ENCODE data around the gene MAGEL2. TPM values are rescaled to one million over a fixed set of nuclear protein-coding genes. Genes with fewer than 3 reads are reported as not detected.

Gene MAGEL2
- 1.6 TPM for polyA plus RNA-seq (2013, experiment 1 of 2)
- 1.5 TPM for polyA plus RNA-seq (2013, experiment 2 of 2)

- no peak within 1 kb of the TSS for H3K4ac ChIP-seq (ENCODE audit: low read depth, low read length)
- peak within 1 kb of the TSS; percentile 57 for H3K9ac ChIP-seq (ENCODE audit: low read length)
- no peak within 1 kb of the TSS for H2BK120ac ChIP-seq (ENCODE audit: low read depth, low read length)
- no peaks in the 10 kb centered on the region for H3K79me2 ChIP-seq (ENCODE audit: control insufficient read depth, insufficient read depth, low read length)
- no peak within 1 kb of the TSS for H4K5ac ChIP-seq (ENCODE audit: low read length)
- DNase-seq: peak; percentile 65
- H3K27ac ChIP-seq (ENCODE audit: low read depth, low read length): no peak within 1 kb of the TSS
- no peak within 1 kb of the TSS for H4K8ac ChIP-seq (ENCODE audit: low read depth, low read length)
- no peaks in the 10 kb centered on the region for H3K79me1 ChIP-seq (ENCODE audit: low read length)
- H3K4me1 ChIP-seq (ENCODE audit: control insufficient read depth, low read depth, low read length): no peaks in the 10 kb centered on the region
- no peak within 1 kb of the TSS for H3K23ac ChIP-seq (ENCODE audit: low read length)
- H3K27me3 ChIP-seq (ENCODE audit: insufficient read depth, low read length, poor library complexity): no peaks in the 10 kb centered on the region
- peak within 1 kb of the TSS; percentile 69 for H3K4me3 ChIP-seq (ENCODE audit: low read length)
- no peak within 1 kb of the TSS for H3K18ac ChIP-seq (ENCODE audit: low read length)
- no peak within 1 kb of the TSS for H2BK5ac ChIP-seq (ENCODE audit: low read length)
- peak within 1 kb of the TSS; percentile 49 for H3K56ac ChIP-seq (ENCODE audit: low read length)
- no peak within 1 kb of the TSS for H2BK15ac ChIP-seq (replicated peaks; ENCODE audit: low read depth)
- peak within 1 kb of the TSS; percentile 45 for H3K4me2 ChIP-seq (ENCODE audit: low read length)
- no peak within 1 kb of the TSS for H2AK5ac ChIP-seq (ENCODE audit: low read length)
- H3K36me3 ChIP-seq (ENCODE audit: control insufficient read depth, insufficient read depth, low read length): no peaks in the 10 kb centered on the region
- no CpG with 5 or more reads among the region's 37 CpGs for WGBS (ENCODE audit: extremely low coverage, insufficient coverage, low lambda C conversion rate)
These were observed at the start of gene MAGEL2 for GRCh38 chr15:23647421-23648370. Gene MAGEL2 (minus strand): TSS chr15:23647867. CDS start chr15:23647742, 125 bp downstream.

GRCh38 chr15:23695282-23695681 is 47.6 kb upstream of the MAGEL2 start:
- WGBS (ENCODE audit: extremely low coverage, insufficient coverage, low lambda C conversion rate): no CpG with 5 or more reads among the region's 2 CpGs
- Histone ChIP-seq H3K4me1 (ENCODE audit: control insufficient read depth, low read depth, low read length) (no peaks in the 10 kb centered on the region), H3K27me3 (ENCODE audit: insufficient read depth, low read length, poor library complexity) (no peaks in the 10 kb centered on the region), H3K36me3 (ENCODE audit: control insufficient read depth, insufficient read depth, low read length) (no peaks in the 10 kb centered on the region), H3K27ac (ENCODE audit: low read depth, low read length) (no peak overlapping the region), H3K79me1 (ENCODE audit: low read length) (no peaks in the 10 kb centered on the region), H4K5ac (ENCODE audit: low read length) (no peak overlapping the region), H4K8ac (ENCODE audit: low read depth, low read length) (no peak overlapping the region), H2BK15ac (replicated peaks; ENCODE audit: low read depth) (no peak overlapping the region), H3K9ac (ENCODE audit: low read length) (no peak overlapping the region), H3K56ac (ENCODE audit: low read length) (no peak overlapping the region), H3K23ac (ENCODE audit: low read length) (no peak overlapping the region), H3K4me2 (ENCODE audit: low read length) (no peak overlapping the region), H2AK5ac (ENCODE audit: low read length) (no peak overlapping the region), H3K4ac (ENCODE audit: low read depth, low read length) (no peak overlapping the region), H3K79me2 (ENCODE audit: control insufficient read depth, insufficient read depth, low read length) (no peaks in the 10 kb centered on the region), H2BK120ac (ENCODE audit: low read depth, low read length) (no peak overlapping the region), H3K18ac (ENCODE audit: low read length) (no peak overlapping the region), H2BK5ac (ENCODE audit: low read length) (no peak overlapping the region), H3K4me3 (ENCODE audit: low read length) (no peak overlapping the region)
- no peak for DNase-seq

- no peaks in the 10 kb centered on the region for H3K36me3 ChIP-seq (ENCODE audit: control insufficient read depth, insufficient read depth, low read length)
- H4K8ac ChIP-seq (ENCODE audit: low read depth, low read length): no peak overlapping the region
- H3K79me2 ChIP-seq (ENCODE audit: control insufficient read depth, insufficient read depth, low read length): no peaks in the 10 kb centered on the region
- H3K4me1 ChIP-seq (ENCODE audit: control insufficient read depth, low read depth, low read length): no peaks in the 10 kb centered on the region
- H4K5ac ChIP-seq (ENCODE audit: low read length): no peak overlapping the region
- no peaks in the 10 kb centered on the region for H3K79me1 ChIP-seq (ENCODE audit: low read length)
- H3K4ac ChIP-seq (ENCODE audit: low read depth, low read length): no peak overlapping the region
- H3K9ac ChIP-seq (ENCODE audit: low read length): no peak overlapping the region
- DNase-seq: no peak
- H3K27me3 ChIP-seq (ENCODE audit: insufficient read depth, low read length, poor library complexity): no peaks in the 10 kb centered on the region
- H2AK5ac ChIP-seq (ENCODE audit: low read length): no peak overlapping the region
- WGBS (ENCODE audit: extremely low coverage, insufficient coverage, low lambda C conversion rate): no CpG with 5 or more reads among the region's 1 CpG
- no peak overlapping the region for H3K4me3 ChIP-seq (ENCODE audit: low read length)
- H3K18ac ChIP-seq (ENCODE audit: low read length): no peak overlapping the region
- H3K56ac ChIP-seq (ENCODE audit: low read length): no peak overlapping the region
- no peak overlapping the region for H2BK120ac ChIP-seq (ENCODE audit: low read depth, low read length)
- H3K23ac ChIP-seq (ENCODE audit: low read length): no peak overlapping the region
- no peak overlapping the region for H2BK15ac ChIP-seq (replicated peaks; ENCODE audit: low read depth)
- no peak overlapping the region for H3K27ac ChIP-seq (ENCODE audit: low read depth, low read length)
- H3K4me2 ChIP-seq (ENCODE audit: low read length): no peak overlapping the region
- no peak overlapping the region for H2BK5ac ChIP-seq (ENCODE audit: low read length)
These were observed 46.9 kb upstream of the MAGEL2 start for GRCh38 chr15:23694592-23694991.

- Histone ChIP-seq H2BK15ac (replicated peaks; ENCODE audit: low read depth) (no peak overlapping the region), H3K4me3 (ENCODE audit: low read length) (no peak overlapping the region), H3K23ac (ENCODE audit: low read length) (no peak overlapping the region), H3K56ac (ENCODE audit: low read length) (no peak overlapping the region), H3K18ac (ENCODE audit: low read length) (no peak overlapping the region), H4K5ac (ENCODE audit: low read length) (no peak overlapping the region), H3K4ac (ENCODE audit: low read depth, low read length) (no peak overlapping the region), H3K27me3 (ENCODE audit: insufficient read depth, low read length, poor library complexity) (no peaks in the 10 kb centered on the region), H2BK120ac (ENCODE audit: low read depth, low read length) (no peak overlapping the region), H2BK5ac (ENCODE audit: low read length) (no peak overlapping the region), H4K8ac (ENCODE audit: low read depth, low read length) (no peak overlapping the region), H3K36me3 (ENCODE audit: control insufficient read depth, insufficient read depth, low read length) (no peaks in the 10 kb centered on the region), H2AK5ac (ENCODE audit: low read length) (no peak overlapping the region), H3K79me2 (ENCODE audit: control insufficient read depth, insufficient read depth, low read length) (no peaks in the 10 kb centered on the region), H3K4me1 (ENCODE audit: control insufficient read depth, low read depth, low read length) (no peaks in the 10 kb centered on the region), H3K4me2 (ENCODE audit: low read length) (no peak overlapping the region), H3K27ac (ENCODE audit: low read depth, low read length) (no peak overlapping the region), H3K9ac (ENCODE audit: low read length) (no peak overlapping the region), H3K79me1 (ENCODE audit: low read length) (no peaks in the 10 kb centered on the region)
- no CpG with 5 or more reads among the region's 5 CpGs for WGBS (ENCODE audit: extremely low coverage, insufficient coverage, low lambda C conversion rate)
- peak; percentile 35 for DNase-seq
These were observed 42.8 kb upstream of the MAGEL2 start for GRCh38 chr15:23690450-23690852.

GRCh38 chr15:23690015-23690414 is 42.3 kb upstream of the MAGEL2 start:
- Histone ChIP-seq H3K4me3 (ENCODE audit: low read length) (no peak overlapping the region), H2BK15ac (replicated peaks; ENCODE audit: low read depth) (no peak overlapping the region)

More at GRCh38 chr15:23690015-23690414, 42.3 kb upstream of the MAGEL2 start:
- Histone ChIP-seq H3K4ac (ENCODE audit: low read depth, low read length) (no peak overlapping the region), H2BK5ac (ENCODE audit: low read length) (no peak overlapping the region), H3K23ac (ENCODE audit: low read length) (no peak overlapping the region), H3K18ac (ENCODE audit: low read length) (no peak overlapping the region), H3K27ac (ENCODE audit: low read depth, low read length) (no peak overlapping the region), H3K79me1 (ENCODE audit: low read length) (no peaks in the 10 kb centered on the region), H3K56ac (ENCODE audit: low read length) (no peak overlapping the region), H2AK5ac (ENCODE audit: low read length) (no peak overlapping the region), H3K4me2 (ENCODE audit: low read length) (no peak overlapping the region), H4K5ac (ENCODE audit: low read length) (no peak overlapping the region), H2BK120ac (ENCODE audit: low read depth, low read length) (no peak overlapping the region), H4K8ac (ENCODE audit: low read depth, low read length) (no peak overlapping the region), H3K36me3 (ENCODE audit: control insufficient read depth, insufficient read depth, low read length) (no peaks in the 10 kb centered on the region), H3K79me2 (ENCODE audit: control insufficient read depth, insufficient read depth, low read length) (no peaks in the 10 kb centered on the region), H3K4me1 (ENCODE audit: control insufficient read depth, low read depth, low read length) (no peaks in the 10 kb centered on the region), H3K27me3 (ENCODE audit: insufficient read depth, low read length, poor library complexity) (no peaks in the 10 kb centered on the region), H3K9ac (ENCODE audit: low read length) (no peak overlapping the region)
- WGBS (ENCODE audit: extremely low coverage, insufficient coverage, low lambda C conversion rate): no CpG with 5 or more reads among the region's 4 CpGs
- no peak for DNase-seq

All from mesendoderm (in vitro differentiated cells).